Chondrocyte (in vitro differentiated cells): ENCODE results near the gene IMPDH2. TPM values are rescaled to one million over a fixed set of nuclear protein-coding genes. Genes with fewer than 3 reads are reported as not detected.

Source experiments
- DNase-seq: peaks from one replicate; pipeline ENCODE4 v3.0.0; 2021; ENCODE audit warnings: mixed read lengths, low spot score
- H3K27ac Mint-ChIP-seq: one replicate; pipeline ENCODE4 v1.8.0; 2021; ENCODE audit warnings: mild to moderate bottlenecking, moderate library complexity, mixed read lengths; ENCODE audit not compliant: unreplicated experiment
- H3K27me3 Mint-ChIP-seq: 2 replicates; pipeline ENCODE4 v1.8.0; 2021; ENCODE audit warnings: low read depth, mixed read lengths
- H3K36me3 Mint-ChIP-seq: 2 replicates; pipeline ENCODE4 v1.8.0; 2021; ENCODE audit warnings: low read depth, mixed read lengths
- H3K4me1 Mint-ChIP-seq: 2 replicates; pipeline ENCODE4 v1.8.0; 2021; ENCODE audit warnings: low read depth, mild to moderate bottlenecking, mixed read lengths
- H3K4me3 Mint-ChIP-seq: one replicate; pipeline ENCODE4 v1.8.0; 2021; ENCODE audit warnings: mild to moderate bottlenecking, moderate library complexity, mixed read lengths; ENCODE audit not compliant: unreplicated experiment
- H3K9me3 Mint-ChIP-seq: 2 replicates; pipeline ENCODE4 v1.8.0; 2021; ENCODE audit warnings: low read depth, mixed read lengths
- total RNA-seq: library from RNA; stranded (reverse); gene quantifications from 3 replicates; pipeline ENCODE4 v1.2.1, GENCODE V29; 2021
- TF ChIP-seq, protein P1 (sequence below): fragments of 200-600 bp; sonication (generic); IDR thresholded peaks from 2 replicates; pipeline ENCODE4 v1.5.0; 2021; ENCODE audit warnings: antibody characterized with exemption, mild to moderate bottlenecking, moderate library complexity

IMPDH2 gene
- total RNA-seq, 1 donor from 2014 or later: 140 TPM

DNA sequence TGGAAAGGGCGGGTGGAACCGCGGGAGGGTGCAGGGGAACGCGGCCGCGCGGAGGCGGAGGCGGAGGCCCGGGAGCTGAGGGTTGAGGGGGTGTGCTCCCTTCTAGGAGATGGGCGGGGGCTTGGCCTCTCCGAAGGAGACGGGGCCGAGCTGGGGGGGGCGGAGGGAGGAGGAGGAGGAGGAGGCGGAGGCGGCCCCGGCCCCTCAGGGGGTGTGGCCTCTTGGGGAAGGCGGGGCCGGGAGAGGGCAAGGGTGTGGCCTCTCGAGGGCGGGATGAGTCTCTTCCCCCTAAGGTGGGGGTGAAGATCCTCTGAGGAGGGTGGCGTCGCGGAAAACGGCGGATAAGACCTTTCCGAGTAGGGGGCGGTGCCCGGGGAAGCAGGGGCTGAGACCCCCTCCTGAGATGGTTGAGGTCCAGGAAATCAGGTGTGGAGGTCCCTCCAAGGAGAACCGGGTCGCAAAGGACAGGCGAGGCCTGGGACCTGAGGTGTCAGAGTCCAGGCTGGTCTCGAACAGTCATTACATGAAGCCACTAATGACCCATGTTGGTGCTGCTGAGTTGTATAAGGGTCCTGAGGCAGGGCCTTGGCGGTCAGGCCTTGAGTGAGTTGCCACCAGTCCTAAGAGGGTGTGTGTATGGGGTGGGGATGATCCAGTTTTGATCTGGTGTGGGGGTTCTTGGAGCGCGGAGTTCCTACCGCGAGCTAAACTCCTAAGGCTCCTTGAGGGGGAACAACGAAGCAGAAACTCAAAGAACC, 21.2 kb downstream of the IMPDH2 start:
- Mint-ChIP-seq H3K4me1 (peaks cover 35% of the 10 kb centered on the region), H3K9me3 (no peaks in the 10 kb centered on the region), H3K27me3 (no peaks in the 10 kb centered on the region), H3K4me3 (peak overlapping the region; percentile 99), H3K27ac (peak overlapping the region; percentile 98), H3K36me3 (peaks cover 11% of the 10 kb centered on the region)
- TF ChIP-seq, protein P1, sequence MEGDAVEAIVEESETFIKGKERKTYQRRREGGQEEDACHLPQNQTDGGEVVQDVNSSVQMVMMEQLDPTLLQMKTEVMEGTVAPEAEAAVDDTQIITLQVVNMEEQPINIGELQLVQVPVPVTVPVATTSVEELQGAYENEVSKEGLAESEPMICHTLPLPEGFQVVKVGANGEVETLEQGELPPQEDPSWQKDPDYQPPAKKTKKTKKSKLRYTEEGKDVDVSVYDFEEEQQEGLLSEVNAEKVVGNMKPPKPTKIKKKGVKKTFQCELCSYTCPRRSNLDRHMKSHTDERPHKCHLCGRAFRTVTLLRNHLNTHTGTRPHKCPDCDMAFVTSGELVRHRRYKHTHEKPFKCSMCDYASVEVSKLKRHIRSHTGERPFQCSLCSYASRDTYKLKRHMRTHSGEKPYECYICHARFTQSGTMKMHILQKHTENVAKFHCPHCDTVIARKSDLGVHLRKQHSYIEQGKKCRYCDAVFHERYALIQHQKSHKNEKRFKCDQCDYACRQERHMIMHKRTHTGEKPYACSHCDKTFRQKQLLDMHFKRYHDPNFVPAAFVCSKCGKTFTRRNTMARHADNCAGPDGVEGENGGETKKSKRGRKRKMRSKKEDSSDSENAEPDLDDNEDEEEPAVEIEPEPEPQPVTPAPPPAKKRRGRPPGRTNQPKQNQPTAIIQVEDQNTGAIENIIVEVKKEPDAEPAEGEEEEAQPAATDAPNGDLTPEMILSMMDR: peak; percentile 44
- no peak for DNase-seq

DNA sequence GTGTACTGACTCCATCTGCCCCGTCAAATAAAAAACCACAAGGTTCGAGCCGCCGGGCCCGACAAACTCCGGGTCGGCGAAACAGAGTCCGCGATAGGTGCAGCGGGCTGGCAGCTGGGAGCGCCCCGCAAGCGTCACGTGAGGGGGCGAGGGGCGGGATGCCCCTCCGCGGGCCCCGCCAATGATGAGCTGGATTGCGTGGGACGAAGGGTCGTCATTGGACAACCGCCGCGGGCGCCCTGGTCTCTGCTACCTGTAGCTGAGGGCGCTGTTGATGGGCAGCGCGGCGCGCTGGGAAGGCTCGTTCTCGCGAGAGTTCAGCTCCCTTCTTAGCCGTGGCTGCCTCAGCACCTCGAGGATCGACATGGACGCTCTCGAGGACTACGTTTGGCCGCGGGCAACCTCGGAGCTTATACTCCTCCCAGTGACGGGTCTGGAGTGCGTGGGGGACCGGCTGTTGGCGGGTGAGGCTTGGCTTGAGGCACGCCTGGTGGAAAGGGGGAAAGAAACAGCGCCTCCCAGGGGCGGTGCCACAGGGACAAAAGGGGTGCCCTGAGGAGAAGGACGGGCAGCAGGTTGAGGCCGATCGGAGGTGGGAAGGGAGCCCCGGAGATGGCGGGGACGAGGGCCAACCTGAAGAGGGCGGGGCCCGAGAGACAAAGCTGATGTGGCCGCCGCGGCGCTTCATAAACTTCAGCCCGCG, 22.0 kb downstream of the IMPDH2 start, which contains the start of gene WDR6:
Gene WDR6 (plus strand): TSS at position 324 of the 703 bp plus-strand sequence. CDS start 41 bp downstream, at position 365.
- TF ChIP-seq, protein P1: peak; percentile 77

DNA sequence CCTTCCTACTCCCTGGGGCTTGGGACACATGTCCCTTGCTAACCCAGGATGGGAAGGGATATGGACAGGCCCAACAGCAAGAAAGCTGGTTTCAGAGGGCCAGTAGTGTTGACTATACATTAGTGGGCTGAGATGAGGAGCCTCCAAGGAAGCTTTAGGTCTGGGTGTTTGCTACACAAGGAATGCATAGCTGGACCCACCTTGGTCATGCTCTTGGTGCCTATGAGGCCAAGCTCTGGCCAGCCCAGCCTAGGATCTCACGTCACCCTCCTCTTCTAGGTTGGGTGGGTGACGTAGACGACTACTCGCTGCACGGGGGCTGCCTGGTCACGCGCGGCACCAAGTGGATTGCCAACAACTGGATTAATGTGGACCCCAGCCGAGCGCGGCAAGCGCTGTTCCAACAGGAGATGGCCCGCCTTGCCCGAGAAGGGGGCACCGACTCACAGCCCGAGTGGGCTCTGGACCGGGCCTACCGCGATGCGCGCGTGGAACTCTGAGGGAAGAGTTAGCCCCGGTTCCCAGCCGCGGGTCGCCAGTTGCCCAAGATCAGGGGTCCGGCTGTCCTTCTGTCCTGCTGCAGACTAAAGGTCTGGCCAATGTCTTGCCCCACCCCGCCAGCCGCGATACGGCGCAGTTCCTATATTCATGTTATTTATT, 22.7 kb downstream of the IMPDH2 start:
- Mint-ChIP-seq H3K27ac (peak overlapping the region; percentile 98), H3K27me3 (no peaks in the 10 kb centered on the region), H3K4me1 (peaks cover 30% of the 10 kb centered on the region), H3K9me3 (no peaks in the 10 kb centered on the region), H3K36me3 (peaks cover 8% of the 10 kb centered on the region), H3K4me3 (peak overlapping the region; percentile 99)
- TF ChIP-seq, protein P1: no peak
- DNase-seq: no peak

More for the DNA sequence above, 22.0 kb downstream of the IMPDH2 start, which contains the start of gene WDR6:
- Mint-ChIP-seq H3K9me3 (no peaks in the 10 kb centered on the region), H3K27ac (peak within 1 kb of the TSS; percentile 98), H3K36me3 (peaks cover 11% of the 10 kb centered on the region), H3K4me1 (peaks cover 34% of the 10 kb centered on the region), H3K4me3 (peak within 1 kb of the TSS; percentile 99), H3K27me3 (no peaks in the 10 kb centered on the region)
- peak; percentile 100 for DNase-seq

DNA sequence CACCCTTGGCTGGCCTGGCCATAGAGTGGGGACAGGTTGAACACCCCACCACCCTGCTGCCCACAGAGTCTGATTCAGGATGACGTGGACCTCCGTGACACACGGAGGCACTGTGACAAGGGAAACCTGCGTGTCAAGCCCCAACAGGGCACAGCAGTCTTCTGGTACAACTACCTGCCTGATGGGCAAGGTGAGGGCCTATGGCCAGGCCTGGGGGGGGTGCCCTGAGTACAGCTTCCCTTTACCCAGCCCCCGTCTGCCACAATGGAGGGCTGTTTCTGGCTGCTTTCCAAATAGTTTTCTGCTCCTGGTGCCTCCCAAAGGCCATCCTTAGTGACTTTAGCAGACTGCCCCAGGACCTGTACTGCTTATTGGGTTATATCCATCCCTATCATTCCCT, 23.2 kb downstream of the IMPDH2 start:
- Mint-ChIP-seq H3K27ac (peak overlapping the region; percentile 98), H3K4me1 (peaks cover 30% of the 10 kb centered on the region), H3K4me3 (peak overlapping the region; percentile 99), H3K36me3 (peaks cover 7% of the 10 kb centered on the region), H3K27me3 (no peaks in the 10 kb centered on the region), H3K9me3 (no peaks in the 10 kb centered on the region)
- no peak for DNase-seq
- TF ChIP-seq, protein P1: no peak

DNA sequence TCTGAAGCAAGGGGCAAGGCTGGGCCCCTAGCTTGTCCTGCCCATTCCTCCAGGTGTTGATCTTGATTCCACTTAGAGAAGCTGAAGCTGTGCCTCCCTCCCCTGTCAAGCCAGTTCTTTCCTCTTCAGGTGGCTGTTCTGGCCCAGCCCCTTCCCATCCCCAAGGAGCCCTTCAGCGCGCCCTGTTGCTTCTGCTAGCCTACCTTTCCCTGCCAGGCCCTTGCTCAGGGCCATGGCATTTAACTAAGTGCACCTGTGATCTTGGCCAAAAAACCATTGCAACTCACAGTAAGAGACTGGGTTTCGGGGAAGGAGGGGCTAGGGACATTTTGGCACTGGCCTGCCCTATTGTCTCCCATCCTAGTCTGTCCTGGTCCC, 23.9 kb downstream of the IMPDH2 start:
- no peaks in the 10 kb centered on the region for H3K27me3 Mint-ChIP-seq
- TF ChIP-seq, protein P1: no peak
- no peaks in the 10 kb centered on the region for H3K9me3 Mint-ChIP-seq
- no peak for DNase-seq
- H3K36me3 Mint-ChIP-seq: peaks cover 7% of the 10 kb centered on the region
- H3K4me3 Mint-ChIP-seq: no peak overlapping the region
- no peak overlapping the region for H3K27ac Mint-ChIP-seq
- peaks cover 28% of the 10 kb centered on the region for H3K4me1 Mint-ChIP-seq
